OCI-LY7 (cell line): ENCODE measurements around the gene GLYATL1B. TPM values are rescaled to one million over a fixed set of nuclear protein-coding genes. Genes with fewer than 3 reads are reported as not detected.
A peak's percentile ranks its signal among the peaks of the same experiment; 100 is the strongest.
"Not testable (repeated sequence)": the region's sequence is repeated elsewhere in the genome, so short reads cannot be mapped to it uniquely, and the experiment has no call there.

Source experiments
- BruUV-seq: library from RNA; stranded (reverse); fragments of 400-500 nt; replicated peaks from 2 replicates; lab custom pipeline; 2021; lab: Mats Ljungman, UMichigan
- CTCF ChIA-PET: fragments of 300-600 bp; sonication (Branson Sonifier 250); formaldehyde crosslinking; loops from one replicate; lab custom pipeline; 2022; ENCODE audit warnings: antibody characterized with exemption; ENCODE audit not compliant: unreplicated experiment; lab: Charles Lee
- POLR2A ChIA-PET: fragments of 300-600 bp; sonication (Branson Sonifier 250); formaldehyde crosslinking; loops from one replicate; lab custom pipeline; 2022; ENCODE audit warnings: antibody characterized with exemption; lab: Charles Lee
- DNase-seq: peaks from one replicate; pipeline ENCODE4 v3.0.0-alpha.2; 2015; ENCODE audit warnings: low spot score
- H2AFZ ChIP-seq: fragments of 200-600 bp; sonication (generic), shearing (Covaris generic); 2 replicates; pipeline ENCODE4 v1.6.1; 2014; ENCODE audit warnings: mild to moderate bottlenecking, antibody characterized with exemption, low read length, moderate library complexity
- H3K27ac ChIP-seq: fragments of 200-600 bp; sonication (generic); 2 replicates; pipeline ENCODE4 v1.5.1; 2014; ENCODE audit warnings: mixed run types, low read depth, mild to moderate bottlenecking, moderate library complexity, low read length, inconsistent platforms; ENCODE audit not compliant: poor library complexity, severe bottlenecking
- H3K36me3 ChIP-seq: fragments of 200-600 bp; sonication (generic); 2 replicates; pipeline ENCODE4 v1.6.1; 2014; ENCODE audit warnings: mild to moderate bottlenecking, antibody characterized with exemption, low read length, moderate library complexity, mixed read lengths; ENCODE audit not compliant: insufficient read depth
- H3K4me1 ChIP-seq: fragments of 200-600 bp; sonication (generic); 2 replicates; pipeline ENCODE4 v1.5.1; 2014; ENCODE audit warnings: mild to moderate bottlenecking, low read length; ENCODE audit not compliant: insufficient read depth, poor library complexity, severe bottlenecking
- H3K4me2 ChIP-seq: fragments of 200-600 bp; sonication (generic); 2 replicates; pipeline ENCODE4 v1.6.1; 2014; ENCODE audit warnings: mild to moderate bottlenecking, low read length
- H3K4me3 ChIP-seq: fragments of 200-600 bp; sonication (generic); 2 replicates; pipeline ENCODE4 v1.5.1; 2014; ENCODE audit warnings: mild to moderate bottlenecking, low read depth, low read length; ENCODE audit not compliant: poor library complexity, severe bottlenecking
- H3K79me2 ChIP-seq: fragments of 200-600 bp; sonication (generic); 2 replicates; pipeline ENCODE4 v1.6.1; 2016; ENCODE audit warnings: low read depth, mild to moderate bottlenecking, low read length, moderate library complexity, mixed read lengths; ENCODE audit not compliant: insufficient read depth
- H3K9me2 ChIP-seq: fragments of 200-600 bp; sonication (generic); 2 replicates; pipeline ENCODE4 v1.6.1; 2016; ENCODE audit warnings: mild to moderate bottlenecking, low read length, mixed read lengths; ENCODE audit not compliant: insufficient read depth
- H3K9me3 ChIP-seq: fragments of 200-600 bp; sonication (generic); 2 replicates; pipeline ENCODE4 v1.6.1; 2014; ENCODE audit warnings: mild to moderate bottlenecking, mixed run types, low read length, mixed read lengths
- H4K20me1 ChIP-seq: fragments of 200-600 bp; sonication (generic); 2 replicates; pipeline ENCODE4 v1.6.1; 2014; ENCODE audit warnings: mild to moderate bottlenecking, antibody characterized with exemption, low read length, moderate library complexity, mixed read lengths; ENCODE audit not compliant: insufficient read depth
- CTCF ChIP-seq: fragments of 200-600 bp; sonication (generic); conservative IDR thresholded peaks from 2 replicates; pipeline ENCODE4 v1.5.1; 2014; ENCODE audit warnings: mild to moderate bottlenecking, antibody characterized with exemption, low read length, moderate library complexity, mixed read lengths
- EZH2phosphoT487 ChIP-seq: fragments of 200-600 bp; sonication (generic); IDR thresholded peaks from 2 replicates; pipeline ENCODE4 v1.6.1; 2018; ENCODE audit warnings: low read depth, borderline replicate concordance, mild to moderate bottlenecking, mixed run types, antibody characterized with exemption, low read length, moderate library complexity, mixed read lengths
- intact Hi-C: fragments of 100-400 bp; cut with micrococcal nuclease; formaldehyde crosslinking; loops from one replicate; pipeline ENCODE4 v1.10.0; 2022; ENCODE audit not compliant: unreplicated experiment
- total RNA-seq, 2 experiments: library from RNA; depleted of rRNA in 1 of 2; stranded (reverse); fragments of >200 nt in 1 of 2; shearing (Covaris generic) in 1 of 2; gene quantifications; 2 replicates each; pipeline ENCODE4 v1.2.3, GENCODE V29; 2014 to 2022

The GLYATL1B gene
- total RNA-seq, 2 experiments from 2014 or later = not detected

GRCh38 chr11:59088162-59088561 is 2.1 kb downstream of the GLYATL1B start:
- Histone ChIP-seq H3K36me3 (peaks cover 18% of the 10 kb centered on the region), H3K9me2 (no peaks in the 10 kb centered on the region), H2AFZ (peak overlapping the region; percentile 61; the same call in 1 of the 2 replicates), H3K4me1 (peaks cover 58% of the 10 kb centered on the region), H3K79me2 (no peaks in the 10 kb centered on the region), H3K27ac (peak overlapping the region; percentile 58), H3K9me3 (no peaks in the 10 kb centered on the region), H4K20me1 (no peaks in the 10 kb centered on the region), H3K4me2 (peak overlapping the region; percentile 62), H3K4me3 (peak overlapping the region; percentile 24)
- ChIA-PET CTCF (interaction anchor here (0.5 kb wide), 1 partner anchor 185 kb away, joined by 3 read pairs; no protein-coding TSS in a partner anchor), POLR2A (interaction anchor here (1.2 to 1.6 kb wide), 4 partner anchors 9 to 18 kb away, joined by 5 to 8 read pairs (median 7); partner anchors contain the start of gene FAM111B)
- peak; percentile 67 for DNase-seq
- intact Hi-C loops = no loop called here
- no TSS peak for BruUV-seq
- TF ChIP-seq EZH2phosphoT487 = no peak
- no peak for TF ChIP-seq CTCF

- H4K20me1 ChIP-seq, H3K9me3 ChIP-seq, H3K4me3 ChIP-seq, POLR2A ChIA-PET, H3K4me2 ChIP-seq, H2AFZ ChIP-seq, BruUV-seq, H3K9me2 ChIP-seq, DNase-seq, H3K27ac ChIP-seq, CTCF ChIA-PET: not testable (repeated sequence)
- intact Hi-C loops = loop anchor here (10.0 kb wide), 1 partner anchor 1579 kb away; the partner anchor contains the start of gene SLC43A1
- peaks cover 41% of the 10 kb centered on the region for H3K36me3 ChIP-seq
- peaks cover 14% of the 10 kb centered on the region; the same call in 1 of the 2 replicates for H3K79me2 ChIP-seq
- H3K4me1 ChIP-seq = peaks cover 85% of the 10 kb centered on the region
Measured at GRCh38 chr11:59093576-59093975, 7.5 kb downstream of the GLYATL1B start.

- H4K20me1 ChIP-seq, CTCF ChIA-PET, BruUV-seq, H3K9me2 ChIP-seq, H2AFZ ChIP-seq, H3K9me3 ChIP-seq: not testable (repeated sequence)
- peak overlapping the region; percentile 31 for H3K4me3 ChIP-seq
- intact Hi-C loops = loop anchor here (10.0 kb wide), 1 partner anchor 1580 kb away; the partner anchor contains the start of gene SLC43A1
- peaks cover 41% of the 10 kb centered on the region for H3K36me3 ChIP-seq
- peaks cover 85% of the 10 kb centered on the region for H3K4me1 ChIP-seq
- POLR2A ChIA-PET = interaction anchor here (0.7 to 2.9 kb wide), 6 partner anchors 11 to 536 kb away, joined by 3 to 12 read pairs (median 4); partner anchors contain the start of gene LPXN
- peaks cover 28% of the 10 kb centered on the region; the same call in 1 of the 2 replicates for H3K79me2 ChIP-seq
- H3K27ac ChIP-seq = peak overlapping the region; percentile 87
- peak overlapping the region; percentile 99 for H3K4me2 ChIP-seq
- DNase-seq = peak; percentile 82
Measured at GRCh38 chr11:59095225-59095624, 9.1 kb downstream of the GLYATL1B start.

- Histone ChIP-seq H3K4me3 (peak overlapping the region; percentile 31), H3K4me2 (peak overlapping the region; percentile 99), H3K27ac (peak overlapping the region; percentile 87), H3K79me2 (peaks cover 36% of the 10 kb centered on the region; the same call in 1 of the 2 replicates), H3K36me3 (peaks cover 41% of the 10 kb centered on the region), H3K4me1 (peaks cover 84% of the 10 kb centered on the region)
- H3K9me3 ChIP-seq, H4K20me1 ChIP-seq, H2AFZ ChIP-seq, DNase-seq, BruUV-seq, CTCF ChIA-PET, H3K9me2 ChIP-seq: not testable (repeated sequence)
- POLR2A ChIA-PET = interaction anchor here (0.6 to 2.9 kb wide), 9 partner anchors 10 to 537 kb away, joined by 3 to 12 read pairs (median 4); partner anchors contain the start of genes FAM111B and LPXN
- intact Hi-C loops = loop anchor here (10.0 kb wide), 1 partner anchor 1581 kb away; the partner anchor contains the start of gene SLC43A1
Measured at GRCh38 chr11:59095972-59096575, 10.0 kb downstream of the GLYATL1B start.
